ENCODE measurements around the gene FGF14. TPM values are rescaled to one million over a fixed set of nuclear protein-coding genes. Genes with fewer than 3 reads are reported as not detected.
"Not testable (repeated sequence)": the region's sequence is repeated elsewhere in the genome, so short reads cannot be mapped to it uniquely, and the experiment has no call there.

Gene FGF14
- total RNA-seq, 4 donors from 2014 or later, result 0.04 to 1.4 (median 0.38) TPM

- TF ChIP-seq CTCF (IDR thresholded peaks at IDR 0.05) (no peak), POLR2A (IDR thresholded peaks at IDR 0.05) (no peak)
- Histone ChIP-seq H3K4me1 (no peaks in the 10 kb centered on the region), H3K27ac (no peak overlapping the region), H3K9me3 (no peaks in the 10 kb centered on the region), H3K4me3 (replicated peaks in 1 of 3) (no peak overlapping the region), H3K36me3 (no peaks in the 10 kb centered on the region), H3K27me3 (no peaks in the 10 kb centered on the region)
- intact Hi-C loops (cut with DNase I), result no loop called here
- DNase-seq, result no peak
- WGBS, 2 donors, result 61 to 71% methylated on average over 7 of the region's 7 CpGs
Observed at GRCh38 chr13:102012299-102013293, 389.3 kb downstream of the FGF14 start.

GRCh38 chr13:102011455-102011854, 390.4 kb downstream of the FGF14 start:
- intact Hi-C loops (cut with DNase I); H3K27ac ChIP-seq; H3K4me1 ChIP-seq; H3K4me3 ChIP-seq (replicated peaks in 1 of 3); H3K27me3 ChIP-seq; H3K36me3 ChIP-seq; DNase-seq; H3K9me3 ChIP-seq: not testable (repeated sequence)
- WGBS, 2 donors, result 69 to 71% methylated on average over 5 of the region's 5 CpGs

- Histone ChIP-seq H3K27me3 (no peaks in the 10 kb centered on the region), H3K4me3 (replicated peaks in 1 of 3) (no peak overlapping the region), H3K27ac (no peak overlapping the region), H3K4me1 (no peaks in the 10 kb centered on the region), H3K36me3 (no peaks in the 10 kb centered on the region), H3K9me3 (no peaks in the 10 kb centered on the region)
- intact Hi-C loops (cut with DNase I), result no loop called here
- WGBS, 2 donors, result 75 to 77% methylated on average over 5 of the region's 5 CpGs
- no peak for DNase-seq
- TF ChIP-seq POLR2A (IDR thresholded peaks at IDR 0.05) (no peak), CTCF (IDR thresholded peaks at IDR 0.05) (no peak)
Observed at GRCh38 chr13:102003848-102004570, 397.8 kb downstream of the FGF14 start.

- intact Hi-C loops (cut with DNase I), result no loop called here
- no peak overlapping the region for H3K27ac ChIP-seq
- no peaks in the 10 kb centered on the region for H3K9me3 ChIP-seq
- H3K4me1 ChIP-seq, result no peaks in the 10 kb centered on the region
- H3K4me3 ChIP-seq (replicated peaks in 1 of 3), result no peak overlapping the region
- TF ChIP-seq CTCF (IDR thresholded peaks at IDR 0.05), result no peak
- no peak for TF ChIP-seq POLR2A (IDR thresholded peaks at IDR 0.05)
- no peaks in the 10 kb centered on the region for H3K36me3 ChIP-seq
- DNase-seq, result no peak
- 79 to 81% methylated on average over 3 of the region's 3 CpGs for WGBS, 2 donors
- H3K27me3 ChIP-seq, result no peaks in the 10 kb centered on the region
Observed at GRCh38 chr13:102002287-102002686, 399.6 kb downstream of the FGF14 start.

GRCh38 chr13:102000764-102001163, 401.1 kb downstream of the FGF14 start:
- intact Hi-C loops (cut with DNase I), result no loop called here
- H3K27ac ChIP-seq, result no peak overlapping the region
- H3K36me3 ChIP-seq, result no peaks in the 10 kb centered on the region
- no peak for DNase-seq
- H3K4me1 ChIP-seq, result no peaks in the 10 kb centered on the region
- H3K27me3 ChIP-seq, result no peaks in the 10 kb centered on the region
- H3K9me3 ChIP-seq, result no peaks in the 10 kb centered on the region
- TF ChIP-seq CTCF (IDR thresholded peaks at IDR 0.05) (no peak), POLR2A (IDR thresholded peaks at IDR 0.05) (no peak)
- H3K4me3 ChIP-seq (replicated peaks in 1 of 3), result no peak overlapping the region
